ENCODE results near the gene OSBPL6.

DNA sequence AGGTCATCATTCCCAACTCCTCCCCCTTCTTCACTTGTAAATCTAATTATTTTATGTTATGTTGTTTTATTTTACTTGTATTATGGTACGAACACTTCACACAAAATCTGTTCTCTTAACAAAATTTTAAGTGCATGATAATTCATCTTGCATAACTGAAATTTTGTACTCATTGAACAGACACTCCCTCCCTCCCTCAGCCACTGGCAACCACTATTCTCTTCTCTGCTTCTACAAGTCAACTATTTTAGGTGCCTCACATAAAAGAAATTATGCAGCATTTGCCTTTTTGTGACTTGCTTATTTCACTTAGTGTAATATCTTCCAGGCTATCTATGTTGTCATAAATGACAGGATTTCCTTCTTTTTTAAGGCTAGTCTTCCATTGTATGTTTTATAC lies 30.4 kb upstream of the OSBPL6 start:
- TF ChIP-seq, protein P1, sequence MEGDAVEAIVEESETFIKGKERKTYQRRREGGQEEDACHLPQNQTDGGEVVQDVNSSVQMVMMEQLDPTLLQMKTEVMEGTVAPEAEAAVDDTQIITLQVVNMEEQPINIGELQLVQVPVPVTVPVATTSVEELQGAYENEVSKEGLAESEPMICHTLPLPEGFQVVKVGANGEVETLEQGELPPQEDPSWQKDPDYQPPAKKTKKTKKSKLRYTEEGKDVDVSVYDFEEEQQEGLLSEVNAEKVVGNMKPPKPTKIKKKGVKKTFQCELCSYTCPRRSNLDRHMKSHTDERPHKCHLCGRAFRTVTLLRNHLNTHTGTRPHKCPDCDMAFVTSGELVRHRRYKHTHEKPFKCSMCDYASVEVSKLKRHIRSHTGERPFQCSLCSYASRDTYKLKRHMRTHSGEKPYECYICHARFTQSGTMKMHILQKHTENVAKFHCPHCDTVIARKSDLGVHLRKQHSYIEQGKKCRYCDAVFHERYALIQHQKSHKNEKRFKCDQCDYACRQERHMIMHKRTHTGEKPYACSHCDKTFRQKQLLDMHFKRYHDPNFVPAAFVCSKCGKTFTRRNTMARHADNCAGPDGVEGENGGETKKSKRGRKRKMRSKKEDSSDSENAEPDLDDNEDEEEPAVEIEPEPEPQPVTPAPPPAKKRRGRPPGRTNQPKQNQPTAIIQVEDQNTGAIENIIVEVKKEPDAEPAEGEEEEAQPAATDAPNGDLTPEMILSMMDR (IDR thresholded peaks at IDR 0.05) = no peak
- TF ChIP-seq POLR2A (IDR thresholded peaks at IDR 0.05) (no peak), POLR2AphosphoS5 (IDR thresholded peaks at IDR 0.05) (no peak)

All from gastroesophageal sphincter (tissue), 3 donors.